Brain pericyte (primary cell): ENCODE results near the gene ACOX1.

Source experiments
- DNase-seq: peaks from one replicate; pipeline ENCODE4 v3.0.0-alpha.2; 2012; ENCODE audit warnings: low read depth, low spot score

ACOX1 gene

DNA sequence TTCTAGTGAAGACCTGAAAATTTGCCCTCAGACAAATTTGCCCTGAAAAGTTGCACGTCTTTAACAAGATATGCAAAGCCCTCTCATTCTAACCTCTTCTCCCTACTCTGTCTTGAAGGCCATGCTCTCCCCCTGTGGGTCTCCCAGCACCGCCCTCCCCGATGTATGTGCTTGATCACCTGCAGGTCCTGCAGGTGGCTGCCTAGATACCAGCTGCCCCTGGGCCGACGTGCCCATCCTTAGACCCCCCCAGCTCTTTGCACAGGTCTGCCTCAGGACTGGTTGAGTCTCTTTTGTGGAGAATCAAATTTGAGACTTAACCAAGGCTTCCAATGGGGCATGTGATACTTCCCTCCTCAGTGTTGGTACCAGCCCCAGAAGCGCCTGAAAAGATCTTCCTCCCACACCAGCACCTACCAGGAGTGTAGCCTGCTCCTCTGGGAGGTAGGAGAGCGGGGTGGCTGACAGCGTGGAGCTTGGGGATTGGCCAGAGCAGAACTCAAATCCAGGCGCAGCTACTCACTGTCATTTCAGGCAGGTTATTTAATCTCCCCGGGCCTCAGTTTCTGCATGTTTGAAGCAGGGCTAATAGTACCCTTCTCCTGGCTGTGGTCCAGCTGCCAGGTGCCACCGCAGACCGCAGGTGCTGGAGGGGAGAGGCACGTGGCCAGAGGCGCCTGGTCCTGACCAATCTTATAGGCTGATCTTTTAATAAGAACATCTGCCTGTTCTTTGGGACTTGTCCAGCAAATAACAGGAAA is 69.7 kb downstream of the ACOX1 start:
- no peak for DNase-seq

DNA sequence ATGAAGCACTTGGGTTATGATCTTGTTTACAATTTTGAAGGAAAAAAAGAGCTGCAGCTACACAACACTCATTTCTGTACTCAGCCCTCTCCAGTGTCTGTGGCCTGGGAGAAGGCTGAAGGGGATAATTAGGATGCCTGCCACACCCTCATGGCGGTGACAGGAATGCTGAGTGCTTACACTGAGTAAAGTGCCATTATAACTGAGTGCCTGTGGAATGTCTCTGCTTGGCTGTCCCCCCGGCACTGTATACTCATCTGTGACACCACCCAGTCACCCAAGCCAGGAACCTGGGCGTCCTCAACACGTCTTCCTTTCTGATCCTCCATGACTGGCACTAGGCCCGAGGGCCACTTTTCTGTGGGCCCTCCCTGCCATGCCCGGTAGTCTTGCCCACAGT is 70.8 kb downstream of the ACOX1 start:
- DNase-seq, result no peak

DNA sequence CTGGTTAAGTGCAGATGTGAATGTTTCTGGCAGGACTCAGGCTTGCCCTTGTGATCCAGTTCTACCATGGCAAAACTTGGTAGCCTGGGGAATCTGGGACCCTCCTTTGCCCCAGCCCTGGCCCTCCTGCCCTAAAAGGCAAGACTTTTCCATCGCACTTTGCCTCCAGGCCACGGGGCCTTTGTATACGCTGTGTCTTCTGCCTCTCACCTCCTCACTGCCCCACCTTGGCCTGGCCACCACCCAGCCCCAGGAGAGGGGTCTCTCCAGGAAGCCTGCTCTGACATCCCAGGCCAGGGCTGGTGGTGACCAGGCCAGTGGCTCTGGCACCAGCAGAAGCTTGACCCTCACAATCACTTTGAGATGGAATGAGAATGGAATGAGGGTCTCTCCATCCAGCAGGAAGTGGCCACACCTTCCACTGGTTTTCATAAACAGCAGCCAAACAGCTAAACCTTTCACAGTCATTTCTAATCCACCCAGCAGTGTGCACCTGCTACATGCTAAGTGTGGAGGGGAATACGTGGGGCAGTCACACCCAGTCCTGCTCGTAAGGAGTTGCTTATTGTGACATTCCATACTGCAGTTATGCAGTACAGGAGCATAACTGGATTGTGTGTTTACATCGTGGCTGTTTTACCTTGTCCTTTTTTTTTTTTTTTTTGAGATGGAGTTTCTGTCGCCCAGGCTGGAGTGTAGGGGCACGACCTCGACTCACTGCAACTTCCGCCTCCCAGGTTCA is 72.7 kb downstream of the ACOX1 start:
- DNase-seq, result no peak

DNA sequence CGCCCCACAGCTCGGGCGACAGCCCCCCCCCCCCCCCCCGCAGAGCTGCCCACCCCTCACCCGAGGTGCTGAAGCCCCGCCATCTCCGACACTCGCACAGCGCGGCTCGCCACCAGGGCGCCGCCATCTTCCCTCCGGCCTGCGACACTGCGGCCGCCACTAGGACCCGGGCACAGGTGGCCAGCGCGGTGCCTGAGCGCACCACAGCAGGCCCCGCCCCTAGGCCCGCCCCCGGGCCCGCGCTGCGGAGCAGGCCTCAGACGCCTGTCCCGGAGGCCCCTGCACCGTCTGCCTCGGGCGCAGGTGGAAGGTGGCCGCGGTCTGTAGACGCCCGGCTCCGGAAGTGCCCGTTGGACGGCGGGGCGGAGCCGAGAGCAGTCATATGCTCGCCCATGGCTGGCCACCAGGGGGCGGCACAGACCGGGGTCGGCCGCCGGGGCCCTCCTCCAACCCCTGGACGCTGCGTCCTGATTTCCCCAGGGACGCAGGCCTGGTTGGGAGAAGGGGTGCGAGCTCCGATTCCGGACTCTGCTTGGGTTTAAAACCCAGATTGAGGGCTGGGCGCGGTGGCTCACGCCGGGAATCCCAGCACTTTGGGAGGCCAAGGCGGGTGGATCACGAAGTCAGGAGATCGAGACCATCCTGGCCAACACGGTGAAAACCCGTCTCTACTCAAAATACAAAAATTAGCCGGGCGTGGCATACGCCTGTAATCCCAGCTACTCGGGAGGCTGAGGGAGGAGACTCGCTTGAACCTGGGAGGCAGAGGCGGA is 74.0 kb downstream of the ACOX1 start, which contains the start of gene MRPL38:
Gene MRPL38, minus strand, starts transcription at position 136 of the 773 bp plus-strand sequence. Its CDS starts 9 bp downstream, at position 127.
- peak; percentile 73 for DNase-seq

DNA sequence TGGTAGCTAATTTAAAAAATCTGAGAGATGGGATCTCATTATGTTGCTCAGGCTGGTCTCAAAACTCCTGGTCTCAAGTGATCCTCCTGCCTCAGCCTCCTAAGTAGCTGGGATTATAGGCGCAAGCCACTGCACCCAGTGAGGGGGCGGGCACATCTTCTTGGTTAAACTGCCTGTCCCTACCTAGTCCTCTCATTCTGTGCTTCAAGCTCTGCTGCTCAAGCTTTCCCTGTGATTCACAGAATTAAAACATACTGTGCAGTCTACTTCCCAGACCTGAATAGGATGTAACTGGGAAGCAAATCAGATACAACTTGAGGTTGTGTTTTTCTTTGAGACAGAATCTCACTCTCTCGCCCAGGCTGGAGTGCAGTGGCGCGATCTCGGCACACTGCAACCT is 76.6 kb downstream of the ACOX1 start:
- DNase-seq, result no peak

DNA sequence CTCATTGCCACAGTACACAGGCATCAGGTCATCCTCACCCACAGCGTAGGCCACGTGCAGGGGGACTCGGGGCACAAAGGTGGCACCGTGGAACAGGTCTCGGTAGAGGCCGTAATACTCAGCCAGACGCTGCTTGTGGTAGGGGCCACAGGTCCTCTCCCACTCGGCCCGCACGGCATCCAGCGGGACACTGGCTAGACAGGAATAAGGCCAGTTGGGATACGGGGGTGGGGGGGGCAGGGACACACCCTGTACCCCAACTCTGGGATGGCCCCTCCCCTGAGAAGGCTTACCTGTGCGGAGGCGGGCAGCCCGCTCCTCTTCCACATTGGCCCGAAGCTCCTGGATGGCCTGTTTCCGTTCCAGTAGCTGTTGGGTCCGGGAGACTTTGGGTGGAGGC is 77.2 kb downstream of the ACOX1 start:
- DNase-seq, result no peak

DNA sequence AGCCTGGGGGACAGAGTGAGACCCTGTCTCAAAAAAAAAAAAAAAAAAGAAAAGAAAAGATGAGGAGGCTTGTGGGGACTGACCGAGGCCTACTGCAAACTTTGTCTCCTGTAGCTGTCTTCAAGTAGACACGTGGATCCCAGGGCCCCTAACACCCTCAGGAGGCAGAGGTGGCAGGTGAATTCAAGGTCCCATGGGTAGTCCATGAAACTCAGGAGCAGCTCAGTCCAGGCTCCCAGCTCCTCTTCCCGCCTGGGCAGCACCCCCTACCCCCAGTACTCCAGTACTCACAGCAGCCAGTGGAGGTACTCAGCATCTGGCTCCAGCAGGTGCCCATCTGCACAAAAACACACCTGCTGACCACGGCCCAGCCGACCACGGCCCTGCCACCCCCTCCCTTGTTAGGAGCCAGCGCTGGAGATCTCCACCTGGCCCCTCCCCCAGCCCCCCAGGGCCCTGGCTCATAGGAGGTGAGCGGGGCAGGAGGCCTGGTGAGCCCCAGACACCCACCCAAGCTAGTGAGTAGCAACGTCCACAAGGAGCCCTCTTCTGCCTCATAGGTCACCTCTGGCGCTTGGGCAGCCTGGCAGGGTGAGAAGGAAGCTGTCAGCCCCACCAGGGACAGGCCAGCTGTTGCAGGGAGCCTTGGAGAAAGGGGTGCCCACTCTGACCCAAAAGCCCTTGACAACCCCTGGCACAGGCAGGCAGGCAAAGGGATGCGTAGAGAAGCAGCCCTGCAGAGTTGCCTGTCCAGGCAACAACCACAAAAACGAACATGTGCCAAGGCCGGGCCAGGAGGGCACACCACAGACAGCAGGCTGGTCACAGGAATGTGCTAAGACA is 78.1 kb downstream of the ACOX1 start:
- no peak for DNase-seq

DNA sequence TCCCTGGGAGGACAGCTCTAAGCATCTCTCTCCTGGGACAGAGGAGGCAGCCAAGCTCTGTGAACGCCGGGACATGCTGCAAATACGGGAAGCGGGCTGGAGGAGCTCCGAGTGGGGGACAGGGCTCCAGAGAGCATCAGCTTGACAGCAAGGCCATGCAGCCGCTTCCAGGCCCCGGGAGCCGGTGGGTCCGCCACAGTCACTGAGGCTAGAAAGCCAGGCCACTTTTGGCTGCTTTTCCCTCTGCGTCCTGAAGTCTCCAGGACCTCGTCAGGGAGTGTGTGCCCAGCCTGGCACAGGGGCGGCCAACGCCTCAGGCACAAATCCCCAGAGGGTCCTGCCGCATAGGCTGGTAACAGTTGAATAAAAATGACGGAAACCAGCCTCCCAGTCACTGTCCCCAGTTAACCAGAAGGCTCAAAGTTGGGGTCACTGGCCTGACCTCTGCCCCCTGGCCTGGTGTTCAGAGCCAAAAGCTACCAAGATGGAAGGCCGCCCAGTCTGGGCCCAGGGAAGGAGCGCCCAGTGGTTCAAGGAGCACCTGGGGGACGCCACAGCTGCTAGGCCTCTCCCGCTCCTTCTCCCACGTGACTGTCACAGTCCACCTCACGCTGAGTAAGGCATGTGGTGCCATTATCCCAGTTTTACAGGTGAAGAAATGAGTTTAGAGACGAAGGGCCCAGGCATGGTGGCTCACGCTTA is 79.0 kb downstream of the ACOX1 start:
- DNase-seq, result no peak

DNA sequence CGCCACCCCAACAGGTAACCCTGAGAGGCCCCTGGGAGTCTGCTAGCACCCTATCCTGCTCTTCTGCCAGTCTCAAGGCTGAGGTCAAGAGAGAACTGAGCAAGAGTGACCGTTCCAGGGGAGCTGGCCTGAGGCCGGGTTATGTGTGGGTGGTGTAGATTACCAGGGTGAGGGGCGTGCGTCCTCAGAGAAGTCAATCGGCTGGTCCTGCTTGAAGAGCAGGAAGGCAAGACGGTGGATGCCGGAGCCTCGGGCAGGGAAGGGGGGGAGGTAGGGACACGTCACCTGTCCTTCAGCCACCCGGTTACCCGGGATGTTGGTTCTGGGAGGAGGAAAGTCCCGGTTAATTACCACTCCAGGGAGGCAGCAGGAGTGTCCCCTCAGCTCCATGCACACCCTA is 79.6 kb downstream of the ACOX1 start:
- DNase-seq, result no peak

DNA sequence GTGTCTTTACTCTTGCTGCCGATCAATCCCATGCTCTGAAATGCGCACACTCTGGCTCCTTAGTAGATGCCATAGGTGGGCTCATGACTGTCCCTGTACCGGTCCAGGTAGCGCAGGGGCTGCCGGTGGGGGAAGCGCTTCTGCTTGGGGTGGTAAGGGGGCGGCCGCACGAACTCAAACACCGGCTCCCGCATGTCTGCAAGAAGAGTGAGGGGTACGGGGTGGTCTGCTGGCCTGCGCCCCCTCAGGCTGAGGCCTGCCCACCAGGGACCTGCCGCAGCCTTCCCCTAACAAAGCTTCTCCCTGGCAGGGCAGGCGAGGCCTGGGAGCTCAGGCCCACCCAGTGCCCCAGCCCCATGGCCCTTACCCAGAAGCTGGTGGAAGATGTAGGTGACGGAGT is 80.2 kb downstream of the ACOX1 start:
- DNase-seq, result no peak

DNA sequence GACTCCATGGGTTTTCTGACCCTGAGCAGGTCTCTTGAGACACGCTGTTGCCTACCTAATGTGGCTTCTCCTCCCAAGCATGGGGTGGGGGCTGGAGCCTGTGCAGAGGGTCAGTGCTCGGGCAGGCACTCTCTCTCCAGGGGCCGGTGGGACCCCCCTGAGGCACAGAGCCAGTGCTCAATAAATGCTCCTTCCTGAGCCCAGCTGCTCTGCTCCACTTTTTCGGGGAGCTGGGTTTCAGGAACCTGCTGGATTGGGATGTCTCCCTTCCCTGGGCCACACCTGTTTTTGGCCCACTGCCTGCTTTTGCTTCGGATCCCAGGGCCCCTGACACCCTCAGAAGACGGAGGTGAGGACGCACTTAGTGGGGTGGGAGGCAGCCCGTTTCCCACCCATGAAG is 80.9 kb downstream of the ACOX1 start:
- DNase-seq, result no peak

DNA sequence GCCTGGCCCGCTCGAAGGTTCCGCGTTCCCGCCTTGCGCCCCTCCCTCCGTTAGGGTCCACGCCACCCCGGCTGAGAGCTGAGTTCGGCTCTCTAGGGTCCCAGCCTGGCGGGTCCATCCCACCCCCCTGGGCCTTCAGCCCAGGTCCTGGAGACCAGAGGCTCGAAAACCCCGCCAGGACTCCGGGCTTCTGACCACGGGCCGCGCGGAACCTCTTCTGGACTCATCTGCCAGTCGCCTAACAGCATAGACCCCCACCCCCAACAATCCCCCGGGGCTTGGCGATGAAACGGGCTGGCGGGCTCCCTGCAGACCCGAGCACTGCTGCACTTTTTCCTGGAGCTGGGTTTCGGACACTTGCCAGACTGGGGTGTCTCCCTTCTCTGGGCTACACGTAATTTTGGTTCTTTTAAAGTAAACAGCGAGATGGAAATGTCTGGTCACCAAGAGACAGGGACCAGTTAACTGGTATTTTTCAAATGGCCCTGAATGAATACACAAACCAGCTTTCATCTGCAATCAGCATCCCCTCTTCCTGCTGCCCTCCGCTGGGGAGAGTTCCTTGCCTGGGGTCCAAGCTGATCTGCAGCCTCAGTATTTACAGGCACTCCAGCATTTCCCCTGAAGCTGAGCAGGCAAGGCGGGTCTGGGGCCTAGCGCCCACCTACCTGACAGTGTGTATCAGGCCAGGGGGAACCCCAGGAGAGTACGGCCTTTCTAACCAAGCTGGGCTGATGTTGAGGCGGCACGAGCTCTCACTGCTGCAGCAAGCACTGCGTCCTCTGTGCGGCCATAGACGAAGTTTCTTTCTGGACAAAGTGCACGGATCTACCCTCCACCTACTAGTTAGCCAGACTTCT is 81.6 kb downstream of the ACOX1 start:
- DNase-seq, result no peak

DNA sequence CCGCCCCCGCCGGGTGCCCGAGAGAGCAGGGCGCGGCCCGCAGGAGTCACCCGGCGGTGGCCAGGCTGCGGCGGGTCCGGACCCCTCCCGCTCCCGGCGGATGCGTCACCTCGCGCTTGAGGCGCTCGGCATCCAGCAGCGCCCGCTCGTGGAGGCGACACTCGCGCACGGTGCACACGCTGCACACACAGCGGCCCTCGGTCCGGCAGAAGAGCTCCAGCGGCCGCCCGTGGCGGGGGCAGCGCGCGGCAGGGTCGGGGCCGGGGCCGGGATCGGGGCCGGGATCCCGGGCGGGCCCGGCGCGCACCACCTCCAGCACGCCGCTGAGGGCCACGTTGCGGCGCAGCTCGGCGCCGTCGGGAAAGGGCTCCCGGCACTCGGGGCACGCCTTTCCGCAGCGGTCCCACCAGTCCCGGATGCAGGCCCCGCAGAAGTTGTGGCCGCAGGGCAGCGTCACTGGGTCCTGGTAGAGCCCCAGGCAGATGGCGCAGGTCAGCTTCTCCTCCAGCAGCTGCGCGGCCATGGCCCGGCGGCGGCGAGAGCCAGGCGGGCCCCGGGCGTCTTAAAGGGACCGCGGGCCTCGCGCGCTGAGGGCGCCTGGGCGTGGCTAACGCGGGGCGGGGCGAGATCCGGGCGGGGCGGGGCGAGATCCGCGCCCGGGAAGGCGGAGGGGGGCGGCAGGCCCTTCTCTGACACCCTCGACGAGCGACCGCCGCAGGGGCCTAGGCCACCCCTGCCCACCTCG is 82.4 kb downstream of the ACOX1 start, which contains the start of gene TRIM65:
Gene TRIM65, minus strand, starts transcription at position 537 of the 745 bp plus-strand sequence. Its CDS starts 14 bp downstream, at position 523.
- DNase-seq, result no peak

DNA sequence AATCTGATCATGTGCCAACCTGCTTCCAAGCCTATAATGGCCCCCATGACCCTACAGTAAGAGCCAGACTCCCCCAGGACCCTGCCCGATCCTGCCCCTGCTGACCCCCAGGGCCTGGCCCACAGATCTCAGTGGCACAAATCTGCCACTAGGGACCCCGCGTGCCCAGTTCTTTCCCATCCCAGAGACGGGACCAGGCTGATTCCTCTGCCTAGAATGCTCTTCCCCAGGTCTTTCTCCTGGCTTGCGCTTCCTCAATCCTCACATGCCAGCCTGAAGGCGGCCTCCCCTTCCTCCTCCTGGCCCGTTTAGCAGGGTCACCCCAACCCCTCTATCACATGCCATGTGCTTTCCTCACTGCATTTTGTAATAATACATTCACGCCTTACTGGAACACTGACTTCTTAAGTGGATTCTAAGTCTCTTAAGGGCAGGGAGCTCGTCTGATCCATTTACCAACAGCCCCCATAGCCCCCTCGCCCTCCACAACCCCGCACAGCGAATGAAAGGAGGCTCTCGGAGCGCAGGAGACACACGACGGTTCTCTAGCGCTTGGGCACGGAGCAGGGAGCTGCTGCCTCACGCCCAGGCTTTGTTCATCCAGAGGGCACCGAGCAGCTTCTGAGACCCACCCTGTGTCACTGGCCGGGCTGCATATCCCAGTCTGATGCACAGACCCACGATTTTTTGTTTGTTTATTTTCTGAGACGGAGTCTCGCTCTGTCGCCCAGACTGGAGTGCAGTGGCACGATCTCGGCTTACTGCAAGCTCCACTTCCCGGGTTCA is 83.4 kb downstream of the ACOX1 start:
- no peak for DNase-seq

DNA sequence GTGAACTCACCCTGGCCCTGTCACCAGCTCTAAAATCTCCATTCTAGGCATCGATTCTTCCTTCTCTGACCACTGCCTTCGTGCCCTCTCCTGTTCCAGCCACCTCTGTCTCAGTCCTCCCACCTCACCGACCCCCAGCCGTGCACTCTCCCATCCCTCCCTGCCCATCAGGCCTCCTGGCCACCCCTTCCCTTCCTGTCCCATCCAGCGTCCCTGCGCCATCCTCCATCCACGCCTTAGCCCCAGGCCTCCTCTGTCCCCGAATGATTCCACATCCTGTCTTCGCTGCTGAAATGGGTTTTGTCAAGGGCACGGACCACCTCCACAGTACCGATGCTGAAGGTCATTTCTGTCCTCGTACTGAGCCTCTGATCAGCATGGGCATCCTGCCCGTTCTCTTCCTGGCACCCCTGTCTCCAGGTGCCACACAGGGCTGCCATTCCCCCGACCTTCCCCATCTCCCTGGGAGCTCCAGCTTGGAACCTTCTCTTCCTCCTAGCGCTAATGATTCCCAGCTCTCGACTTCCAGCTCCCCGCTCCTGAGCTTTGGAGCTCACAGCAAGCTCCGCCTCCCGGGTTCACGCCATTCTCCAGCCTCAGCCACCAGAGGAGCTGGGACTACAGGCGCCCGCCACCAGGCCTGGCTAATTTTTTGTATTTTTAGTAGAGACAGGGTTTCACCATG is 84.8 kb downstream of the ACOX1 start:
- no peak for DNase-seq

DNA sequence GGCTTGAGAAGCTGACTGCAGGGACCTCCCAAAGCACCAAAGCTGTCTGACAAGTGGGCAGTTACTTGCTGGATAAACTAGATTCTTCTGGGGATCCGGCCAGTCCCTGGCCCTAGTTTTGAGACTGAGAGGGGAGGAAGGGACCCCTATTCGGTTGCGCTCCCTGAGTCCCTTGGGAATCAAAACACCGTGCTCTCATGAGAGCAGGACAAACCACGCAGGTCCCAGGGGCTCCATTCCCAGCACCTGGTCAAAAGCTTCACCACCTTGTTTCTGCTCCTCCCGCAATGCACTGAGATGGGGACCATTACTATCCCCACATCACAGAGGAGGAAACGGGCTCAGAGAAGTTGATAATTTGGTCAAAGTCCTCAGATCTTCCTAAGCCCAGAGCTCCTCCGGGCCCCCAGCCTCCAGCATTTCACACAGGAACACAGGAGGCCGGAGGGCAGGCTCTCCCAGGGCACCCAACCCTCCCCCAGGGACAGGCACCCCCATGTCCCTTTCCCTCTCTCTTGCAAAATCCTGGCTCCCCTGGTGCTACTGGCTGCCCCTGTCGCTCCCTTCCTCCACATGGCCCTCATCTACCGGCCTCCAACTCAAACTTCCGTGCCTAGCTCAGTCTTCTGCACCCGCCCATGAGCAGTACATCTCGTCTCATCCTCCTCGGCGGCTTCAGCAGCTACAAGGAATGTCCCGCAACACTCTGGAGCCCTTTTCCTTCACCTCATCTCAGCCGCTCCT is 85.5 kb downstream of the ACOX1 start:
- DNase-seq, result no peak
